K562 (cell line): Measurements from ENCODE around the gene PLXNA2. TPM values are rescaled to one million over a fixed set of nuclear protein-coding genes. Genes with fewer than 3 reads are reported as not detected.

Experiments
- CSDE1 ChIP-seq, 2 experiments: fragments of 450-650 bp; IDR thresholded peaks; 2 replicates each; pipeline ENCODE4 v1.6.1; 2016; ENCODE audit warnings: mild to moderate bottlenecking in 1 of 2
- DMBX1 ChIP-seq: fragments of 250-450 bp; sonication (Bioruptor Pico); IDR thresholded peaks from 2 replicates; pipeline ENCODE4 v1.8.0; 2022; ENCODE audit warnings: inconsistent platforms, mild to moderate bottlenecking, moderate library complexity, borderline replicate concordance
- FOS ChIP-seq: IDR thresholded peaks from 3 replicates; pipeline ENCODE4 v1.6.1; 2011; ENCODE audit not compliant: insufficient read length; ENCODE audit errors: extremely low read depth
- FOXA1 ChIP-seq: fragments of 450-650 bp; IDR thresholded peaks from 2 replicates; pipeline ENCODE4 v1.6.1; 2016; ENCODE audit warnings: mild to moderate bottlenecking, borderline replicate concordance
- FOXM1 ChIP-seq, 2 experiments: fragments of 450-650 bp in 1 of 2; sonication (generic) in 1 of 2; formaldehyde crosslinking in 1 of 2; IDR thresholded peaks; 2 replicates each; pipeline versions ENCODE4 v1.6.1 to v1.9.0; 2017 to 2022; ENCODE audit warnings: low read depth in 2 of 2, mild to moderate bottlenecking in 2 of 2, missing genetic modification reagents in 1 of 2, moderate library complexity in 1 of 2
- IRF2 ChIP-seq: sonication (generic); formaldehyde crosslinking; IDR thresholded peaks from 2 replicates; pipeline ENCODE4 v1.8.1; 2022; ENCODE audit warnings: mild to moderate bottlenecking, missing genetic modification reagents
- MAFK ChIP-seq: IDR thresholded peaks from 2 replicates; pipeline ENCODE4 v1.6.1; 2011; ENCODE audit warnings: low read length, improper control_type of control experiment
- MYNN ChIP-seq, 2 experiments: sonication (generic); formaldehyde crosslinking in 1 of 2; IDR thresholded peaks; 2 replicates each; pipeline versions ENCODE4 v1.5.0 to v1.6.1; 2016 to 2020; ENCODE audit warnings: antibody characterized with exemption in 1 of 2, missing genetic modification reagents in 1 of 2
- NEUROD1 ChIP-seq: fragments of 150-350 bp; IDR thresholded peaks from 2 replicates; pipeline ENCODE4 v1.6.1; 2014; ENCODE audit warnings: borderline replicate concordance, low read length, low read depth; ENCODE audit not compliant: partially characterized antibody
- NR3C1 ChIP-seq: sonication (generic); formaldehyde crosslinking; IDR thresholded peaks from 2 replicates; pipeline ENCODE4 v1.8.1; 2022; ENCODE audit warnings: missing genetic modification reagents
- NR4A1 ChIP-seq, 2 experiments: fragments of 250-450 bp in 1 of 2; fragments of 450-650 bp in 1 of 2; sonication (Bioruptor Pico) in 1 of 2; IDR thresholded peaks; 2 replicates each; pipeline versions ENCODE4 v1.4.0 to v1.6.1; 2016 to 2020; ENCODE audit warnings: mild to moderate bottlenecking in 2 of 2, missing compliant biosample characterization in 1 of 2, missing genetic modification characterization in 1 of 2, moderate library complexity in 1 of 2
- PHF20 ChIP-seq: fragments of 450-650 bp; IDR thresholded peaks from 2 replicates; pipeline ENCODE4 v1.6.1; 2018; ENCODE audit not compliant: partially characterized antibody
- PHF21A ChIP-seq: fragments of 450-650 bp; IDR thresholded peaks from 2 replicates; pipeline ENCODE4 v1.6.1; 2017; ENCODE audit warnings: low read depth, borderline replicate concordance
- PTRF ChIP-seq: fragments of 450-650 bp; IDR thresholded peaks from 2 replicates; pipeline ENCODE4 v1.6.1; 2016; ENCODE audit warnings: mild to moderate bottlenecking, missing genetic modification characterization, missing compliant biosample characterization
- RBM15 ChIP-seq: fragments of 200-400 bp; formaldehyde crosslinking; IDR thresholded peaks from 2 replicates; pipeline ENCODE4 v1.6.1; 2018; ENCODE audit warnings: mild to moderate bottlenecking, low read length, moderate library complexity; ENCODE audit not compliant: insufficient read depth
- RCOR1 ChIP-seq, 2 experiments: IDR thresholded peaks; 2 replicates each; pipeline ENCODE4 v1.6.1; 2012; ENCODE audit warnings: low read depth in 2 of 2, low read length in 2 of 2, borderline replicate concordance in 1 of 2, improper control_type of control experiment in 1 of 2
- ZBTB1 ChIP-seq: sonication (generic); formaldehyde crosslinking; IDR thresholded peaks from 2 replicates; pipeline ENCODE4 v1.8.1; 2023; ENCODE audit warnings: missing genetic modification reagents, low read depth, mild to moderate bottlenecking, borderline replicate concordance
- ZFP1 ChIP-seq: fragments of 450-650 bp; formaldehyde crosslinking; IDR thresholded peaks from 2 replicates; pipeline ENCODE4 v1.4.0; 2020; ENCODE audit warnings: mild to moderate bottlenecking, mixed read lengths
- ZNF165 ChIP-seq: fragments of 250-450 bp; sonication (Bioruptor Pico); IDR thresholded peaks from 2 replicates; pipeline ENCODE4 v1.4.0; 2020; ENCODE audit warnings: borderline replicate concordance
- ZNF174 ChIP-seq: fragments of 250-450 bp; sonication (Bioruptor Pico); IDR thresholded peaks from 2 replicates; pipeline ENCODE4 v1.4.0; 2020; ENCODE audit warnings: mild to moderate bottlenecking
- ZNF583 ChIP-seq: fragments of 250-450 bp; sonication (Bioruptor Pico); IDR thresholded peaks from 2 replicates; pipeline ENCODE4 v1.4.0; 2020
- ZNF699 ChIP-seq: fragments of 250-450 bp; sonication (Bioruptor Pico); IDR thresholded peaks from 2 replicates; pipeline ENCODE4 v1.8.0; 2021; ENCODE audit warnings: mild to moderate bottlenecking, moderate library complexity; ENCODE audit not compliant: insufficient replicate concordance
- polyA plus RNA-seq, 8 experiments: library from polyadenylated mRNA; depleted of rRNA in 4 of 8; stranded (reverse) in 5 of 8; unstranded in 3 of 8; fragments of >200 nt; fragmentation: Nextera tagmentation in 2 of 8; fragmentation: Illumina TruSeq in 1 of 8; extraction: Ambion mirVana in 2 of 8; extraction: Trizol in 1 of 8; gene quantifications; 2 replicates each; pipeline versions ENCODE4 v1.2.1 to v1.2.3, GENCODE V29; 2011 to 2014; ENCODE audit warnings: inconsistent platforms in 1 of 8, missing spikeins in 1 of 8
- total RNA-seq, 7 experiments: library from RNA; depleted of rRNA in 6 of 7; stranded (reverse); fragments of >200 nt in 6 of 7; fragmentation: Illumina TruSeq in 2 of 7; extraction: Trizol in 2 of 7; gene quantifications; 2 replicates each; pipeline versions ENCODE4 v1.2.1 to v1.2.3, GENCODE V29; 2011 to 2021; ENCODE audit warnings: low replicate concordance in 1 of 7
- TF ChIP-seq, protein P1 (sequence below), 3 experiments: IDR thresholded peaks in 2 of 3; conservative IDR thresholded peaks in 1 of 3; 2 replicates each; pipeline ENCODE4 v1.5.1; 2011 to 2012; ENCODE audit warnings: low read length in 3 of 3, mild to moderate bottlenecking in 3 of 3, control low read depth in 2 of 3, improper control_type of control experiment in 1 of 3, inconsistent platforms in 1 of 3, low read depth in 1 of 3, mixed read lengths in 1 of 3, moderate library complexity in 1 of 3; ENCODE audit not compliant: insufficient read depth in 2 of 3
- TF ChIP-seq, protein P2 (sequence below): sonication (generic); formaldehyde crosslinking; IDR thresholded peaks from 2 replicates; pipeline ENCODE4 v1.8.1; 2023; ENCODE audit warnings: mild to moderate bottlenecking, missing genetic modification reagents

PLXNA2 gene
- total and polyA plus RNA-seq, 9 of the 15 experiments (the other 6 are each of a cell fraction or from before 2014, with no cell fraction given): 0.01 to 1.3 (median 0.32) TPM

DNA sequence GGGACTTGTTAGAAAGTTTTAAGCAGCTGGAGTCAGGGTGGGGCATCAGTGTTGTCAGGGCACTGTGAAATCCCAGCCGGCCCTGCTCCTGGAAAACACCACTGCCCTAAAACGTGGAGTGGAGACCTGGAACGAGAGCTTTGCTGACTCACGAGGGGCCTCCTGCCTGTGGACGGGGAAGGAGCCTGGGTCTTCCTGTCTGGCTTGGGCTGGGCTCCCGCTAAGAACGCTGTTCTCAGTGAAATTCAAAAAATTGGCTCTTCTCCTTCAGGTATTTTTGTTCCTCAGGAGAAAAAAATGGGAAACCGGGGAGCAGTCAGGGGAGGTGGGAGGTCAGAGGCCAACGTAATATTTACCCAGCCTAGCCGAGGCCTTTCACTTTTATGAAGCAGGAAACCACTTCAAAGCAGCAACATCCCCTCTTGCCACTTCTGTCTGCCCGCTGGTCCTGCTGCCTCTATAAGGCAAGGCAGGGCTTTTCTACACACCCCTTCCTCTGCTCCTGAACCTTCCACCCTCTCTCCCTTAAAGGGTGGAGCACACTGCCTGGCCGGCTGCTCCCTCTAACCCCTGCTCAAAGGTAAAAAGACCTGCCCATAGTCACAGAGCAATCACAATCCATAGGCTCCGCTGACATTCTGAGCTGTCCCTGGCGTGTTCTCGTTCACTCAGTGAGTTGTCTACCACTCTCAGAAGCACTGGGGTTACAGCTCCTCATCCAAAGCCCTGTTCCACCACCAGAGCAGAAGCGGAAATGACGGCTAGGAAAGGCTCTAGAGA, 8.0 kb downstream of the PLXNA2 start (continued):
- TF ChIP-seq, protein P1, sequence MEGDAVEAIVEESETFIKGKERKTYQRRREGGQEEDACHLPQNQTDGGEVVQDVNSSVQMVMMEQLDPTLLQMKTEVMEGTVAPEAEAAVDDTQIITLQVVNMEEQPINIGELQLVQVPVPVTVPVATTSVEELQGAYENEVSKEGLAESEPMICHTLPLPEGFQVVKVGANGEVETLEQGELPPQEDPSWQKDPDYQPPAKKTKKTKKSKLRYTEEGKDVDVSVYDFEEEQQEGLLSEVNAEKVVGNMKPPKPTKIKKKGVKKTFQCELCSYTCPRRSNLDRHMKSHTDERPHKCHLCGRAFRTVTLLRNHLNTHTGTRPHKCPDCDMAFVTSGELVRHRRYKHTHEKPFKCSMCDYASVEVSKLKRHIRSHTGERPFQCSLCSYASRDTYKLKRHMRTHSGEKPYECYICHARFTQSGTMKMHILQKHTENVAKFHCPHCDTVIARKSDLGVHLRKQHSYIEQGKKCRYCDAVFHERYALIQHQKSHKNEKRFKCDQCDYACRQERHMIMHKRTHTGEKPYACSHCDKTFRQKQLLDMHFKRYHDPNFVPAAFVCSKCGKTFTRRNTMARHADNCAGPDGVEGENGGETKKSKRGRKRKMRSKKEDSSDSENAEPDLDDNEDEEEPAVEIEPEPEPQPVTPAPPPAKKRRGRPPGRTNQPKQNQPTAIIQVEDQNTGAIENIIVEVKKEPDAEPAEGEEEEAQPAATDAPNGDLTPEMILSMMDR (IDR thresholded peaks at IDR 0.05 in 2 of 3, conservative IDR thresholded peaks at IDR 0.05 in 1 of 3; ENCODE audit: insufficient read depth in 2 of 3, low read depth in 1 of 3, low read length in 3 of 3): no peak; a peak in 1 of 6 replicates
- TF ChIP-seq RCOR1 (IDR thresholded peaks at IDR 0.05; ENCODE audit: borderline replicate concordance in 1 of 2, low read depth in 2 of 2, low read length in 2 of 2): no peak
- TF ChIP-seq NEUROD1: no peak
- TF ChIP-seq ZNF699 (CRISPR knock-in tag): no peak
- no peak for TF ChIP-seq ZFP1
- no peak for TF ChIP-seq FOXA1
- TF ChIP-seq, protein P2, sequence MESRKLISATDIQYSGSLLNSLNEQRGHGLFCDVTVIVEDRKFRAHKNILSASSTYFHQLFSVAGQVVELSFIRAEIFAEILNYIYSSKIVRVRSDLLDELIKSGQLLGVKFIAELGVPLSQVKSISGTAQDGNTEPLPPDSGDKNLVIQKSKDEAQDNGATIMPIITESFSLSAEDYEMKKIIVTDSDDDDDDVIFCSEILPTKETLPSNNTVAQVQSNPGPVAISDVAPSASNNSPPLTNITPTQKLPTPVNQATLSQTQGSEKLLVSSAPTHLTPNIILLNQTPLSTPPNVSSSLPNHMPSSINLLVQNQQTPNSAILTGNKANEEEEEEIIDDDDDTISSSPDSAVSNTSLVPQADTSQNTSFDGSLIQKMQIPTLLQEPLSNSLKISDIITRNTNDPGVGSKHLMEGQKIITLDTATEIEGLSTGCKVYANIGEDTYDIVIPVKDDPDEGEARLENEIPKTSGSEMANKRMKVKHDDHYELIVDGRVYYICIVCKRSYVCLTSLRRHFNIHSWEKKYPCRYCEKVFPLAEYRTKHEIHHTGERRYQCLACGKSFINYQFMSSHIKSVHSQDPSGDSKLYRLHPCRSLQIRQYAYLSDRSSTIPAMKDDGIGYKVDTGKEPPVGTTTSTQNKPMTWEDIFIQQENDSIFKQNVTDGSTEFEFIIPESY (CRISPR knock-in tag): no peak
- peak; percentile 48; the same call in 1 of the 2 replicates for TF ChIP-seq ZNF583 (CRISPR knock-in tag)
- TF ChIP-seq ZNF165 (CRISPR knock-in tag): no peak
- TF ChIP-seq IRF2 (CRISPR knock-in tag): no peak
- TF ChIP-seq RBM15: no peak
- no peak for TF ChIP-seq FOXM1 (IDR thresholded peaks at IDR 0.05; ENCODE audit: low read depth)
- no peak for TF ChIP-seq FOXM1 (CRISPR knock-in tag; IDR thresholded peaks at IDR 0.05; ENCODE audit: low read depth)
- TF ChIP-seq MYNN (IDR thresholded peaks at IDR 0.05): no peak
- no peak for TF ChIP-seq MYNN (CRISPR knock-in tag; IDR thresholded peaks at IDR 0.05)
- TF ChIP-seq FOS: no peak
- TF ChIP-seq NR3C1 (CRISPR knock-in tag): no peak
- TF ChIP-seq PHF20: peak; percentile 30
- no peak for TF ChIP-seq NR4A1 (CRISPR knock-in tag; IDR thresholded peaks at IDR 0.05)
- TF ChIP-seq NR4A1 (tag; IDR thresholded peaks at IDR 0.05): peak; percentile 89
- peak; percentile 89 for TF ChIP-seq DMBX1 (CRISPR knock-in tag)
- peak; percentile 66 for TF ChIP-seq MAFK
- no peak for TF ChIP-seq ZNF174
- no peak for TF ChIP-seq ZBTB1 (CRISPR knock-in tag)
- no peak for TF ChIP-seq PTRF
- TF ChIP-seq CSDE1 (IDR thresholded peaks at IDR 0.05): peak in 1 of 2 experiments; percentile 25; a peak in 1 of 4 replicates
- TF ChIP-seq PHF21A: no peak
